HG03108 (cell line): ENCODE data around the gene ZBTB32.

ENCODE experiments used
- ATAC-seq: cut with Tn5 transposase; IDR thresholded peaks from one replicate; pipeline ENCODE4 v1.9.1; 2021; ENCODE audit warnings: moderate library complexity; ENCODE audit not compliant: unreplicated experiment

Gene ZBTB32

DNA sequence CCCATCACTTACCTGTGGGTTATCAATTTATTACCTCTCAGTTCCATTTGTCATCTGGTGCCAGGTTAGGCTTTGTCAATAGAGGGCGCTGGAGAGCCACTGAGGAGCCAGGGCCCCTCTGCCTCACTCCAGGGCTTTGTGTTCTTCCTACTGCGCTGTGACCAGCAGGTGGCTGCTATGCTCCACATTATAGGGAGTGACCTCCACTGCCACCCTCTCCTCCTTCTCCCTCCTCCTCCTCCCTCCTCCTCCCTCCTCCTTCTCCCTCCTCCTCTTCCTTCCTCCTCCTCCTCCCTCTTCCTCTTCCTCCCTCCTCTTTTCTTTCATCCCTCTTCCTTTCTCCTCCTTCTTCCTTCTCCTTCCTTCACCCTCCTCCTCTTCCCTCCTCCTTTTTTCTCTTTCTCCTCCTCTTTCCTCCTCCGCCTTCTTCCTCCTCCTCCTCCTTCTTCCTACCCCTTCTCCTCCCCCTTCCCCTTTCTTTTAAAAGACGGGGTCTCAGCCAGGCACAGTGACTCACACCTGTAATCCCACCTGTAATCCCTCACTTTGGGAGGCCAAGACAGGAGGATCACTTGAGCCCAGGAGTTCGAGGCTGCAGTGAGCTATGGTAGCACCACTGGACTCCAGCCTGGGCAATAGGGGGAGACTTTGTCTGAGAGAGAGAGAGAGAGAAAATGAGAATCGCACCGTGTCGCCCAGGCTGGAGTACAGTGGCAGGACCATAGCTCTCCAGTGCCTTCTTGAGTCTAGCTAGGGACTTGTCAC lies 10.3 kb upstream of the ZBTB32 start:
- ATAC-seq, result peak; percentile 62

DNA sequence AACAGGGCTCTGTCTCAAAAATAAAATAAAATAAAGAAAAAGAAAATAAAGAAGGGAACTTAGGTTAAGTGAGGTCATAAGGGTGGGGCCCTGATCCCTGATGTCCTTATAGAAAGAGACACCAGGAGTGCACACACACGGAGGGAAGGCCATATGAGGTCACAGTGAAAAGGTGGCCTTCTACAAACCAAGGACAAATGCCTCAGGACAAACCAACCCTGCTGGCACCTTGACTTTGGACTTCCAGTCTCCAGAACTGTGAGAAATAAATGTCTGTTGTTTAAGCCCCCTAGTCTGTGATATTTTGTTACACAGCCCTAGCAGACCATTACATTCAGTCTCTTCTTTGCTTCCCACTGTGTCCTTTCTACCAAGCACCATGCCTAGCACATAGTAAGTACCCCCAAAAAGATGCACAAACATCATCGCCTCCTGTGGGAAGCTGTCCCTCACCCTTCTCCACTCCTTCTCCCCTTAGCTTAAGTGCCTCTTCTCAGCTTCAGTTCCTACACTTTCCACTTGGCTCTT lies 8.4 kb upstream of the ZBTB32 start:
- ATAC-seq, result no peak

DNA sequence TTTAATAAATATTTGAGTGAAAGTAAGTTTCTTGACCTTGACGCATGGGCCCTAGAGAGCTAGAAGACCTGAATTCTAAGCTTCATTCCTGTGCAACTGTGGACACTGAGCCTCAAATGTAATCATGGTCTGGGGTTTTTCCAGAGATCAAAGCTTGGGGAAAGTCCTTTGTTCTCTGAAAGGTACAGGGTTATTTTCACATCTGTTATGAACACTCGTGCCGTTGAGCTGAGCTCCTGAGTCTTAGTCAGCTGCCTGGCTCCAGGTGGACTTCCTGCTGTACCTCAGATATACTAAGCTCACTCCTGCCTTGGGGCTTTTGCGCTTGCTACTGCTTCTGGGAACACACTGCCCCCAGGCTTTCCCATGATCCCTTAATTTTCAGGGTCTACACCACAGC lies 7.5 kb upstream of the ZBTB32 start:
- ATAC-seq, result peak; percentile 30

- peak; percentile 96 for ATAC-seq
These were observed 1.9 kb upstream of the ZBTB32 start for GRCh38 chr19:35702223-35703012.

DNA sequence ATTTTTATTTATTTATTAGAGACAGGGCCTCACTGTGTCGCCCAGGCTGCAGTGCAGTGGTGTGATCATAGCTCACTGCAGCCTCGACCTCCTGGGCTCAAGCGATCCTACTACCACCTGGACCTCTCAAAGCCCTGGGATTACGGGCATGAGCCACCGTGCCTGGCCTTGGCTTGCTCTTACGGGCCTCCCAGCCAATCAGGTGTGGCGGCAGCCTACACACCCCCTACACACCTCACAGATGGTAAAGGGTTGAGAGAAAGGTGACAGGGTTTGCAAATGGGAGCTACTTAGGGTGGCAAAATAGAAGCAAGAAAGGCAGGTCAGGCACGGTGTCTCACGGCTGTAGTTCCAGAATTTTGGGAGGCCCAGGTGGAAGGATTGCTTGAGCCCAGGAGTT lies 1.0 kb upstream of the ZBTB32 start:
- ATAC-seq, result no peak

GRCh38 chr19:35708391-35708790 lies 4.0 kb downstream of the ZBTB32 start:
- no peak for ATAC-seq

- no peak for ATAC-seq
These were observed 6.7 kb downstream of the ZBTB32 start for GRCh38 chr19:35710784-35711723.

- ATAC-seq, result peak; percentile 20
These were observed 8.5 kb downstream of the ZBTB32 start for GRCh38 chr19:35712567-35713505.

GRCh38 chr19:35713506-35713850 lies 9.1 kb downstream of the ZBTB32 start:
- ATAC-seq, result no peak

DNA sequence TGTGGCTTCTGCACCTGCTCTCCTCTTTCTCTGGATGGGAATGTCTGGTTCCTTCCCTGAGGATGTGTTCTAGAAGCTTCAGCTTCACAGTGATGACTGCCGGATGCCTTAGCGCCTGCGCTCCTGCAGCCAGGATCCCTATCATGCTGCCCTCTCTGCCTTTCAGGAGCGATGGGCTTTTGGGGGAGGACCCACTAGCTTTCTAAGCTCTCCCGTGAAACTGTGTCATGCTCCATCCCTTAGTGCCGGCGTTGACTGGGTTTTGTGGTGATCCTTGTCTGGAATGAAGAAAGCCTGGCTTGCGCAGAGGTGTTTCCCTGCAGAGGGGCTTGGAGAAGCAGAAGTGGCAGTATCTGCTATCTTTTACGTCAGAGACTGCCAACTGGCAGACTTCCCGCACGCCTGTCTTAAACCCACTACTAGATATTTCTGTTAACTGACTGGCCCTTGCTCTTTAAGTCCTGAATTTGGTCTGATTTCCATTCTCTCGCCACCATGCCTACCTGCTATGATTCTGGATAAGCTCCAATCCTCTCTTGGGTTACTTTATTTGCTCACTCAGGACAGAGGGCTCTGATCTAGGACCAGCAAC lies 9.6 kb downstream of the ZBTB32 start:
- ATAC-seq, result no peak

DNA sequence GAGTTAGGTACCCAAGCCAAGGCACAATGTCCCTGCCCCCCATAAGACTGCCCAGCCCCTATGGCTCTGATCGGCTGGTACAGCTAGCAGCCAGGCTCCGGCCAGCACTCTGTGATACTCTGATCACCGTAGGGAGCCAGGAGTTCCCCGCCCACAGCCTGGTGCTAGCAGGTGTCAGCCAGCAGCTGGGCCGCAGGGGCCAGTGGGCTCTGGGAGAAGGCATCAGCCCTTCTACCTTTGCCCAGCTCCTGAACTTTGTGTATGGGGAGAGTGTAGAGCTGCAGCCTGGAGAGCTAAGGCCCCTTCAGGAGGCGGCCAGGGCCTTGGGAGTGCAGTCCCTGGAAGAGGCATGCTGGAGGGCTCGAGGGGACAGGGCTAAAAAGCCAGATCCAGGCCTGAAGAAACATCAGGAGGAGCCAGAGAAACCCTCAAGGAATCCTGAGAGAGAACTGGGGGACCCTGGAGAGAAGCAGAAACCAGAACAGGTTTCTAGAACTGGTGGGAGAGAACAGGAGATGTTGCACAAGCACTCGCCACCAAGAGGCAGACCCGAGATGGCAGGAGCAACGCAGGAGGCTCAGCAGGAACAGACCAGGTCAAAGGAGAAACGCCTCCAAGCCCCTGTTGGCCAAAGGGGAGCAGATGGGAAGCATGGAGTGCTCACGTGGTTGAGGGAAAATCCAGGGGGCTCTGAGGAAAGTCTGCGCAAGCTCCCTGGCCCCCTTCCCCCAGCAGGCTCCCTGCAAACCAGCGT lies 10.4 kb downstream of the ZBTB32 start:
- no peak for ATAC-seq

- no peak for ATAC-seq
These were observed 11.0 kb downstream of the ZBTB32 start for GRCh38 chr19:35715355-35715809.

- ATAC-seq, result no peak
These were observed 11.8 kb downstream of the ZBTB32 start for GRCh38 chr19:35715981-35716800.

DNA sequence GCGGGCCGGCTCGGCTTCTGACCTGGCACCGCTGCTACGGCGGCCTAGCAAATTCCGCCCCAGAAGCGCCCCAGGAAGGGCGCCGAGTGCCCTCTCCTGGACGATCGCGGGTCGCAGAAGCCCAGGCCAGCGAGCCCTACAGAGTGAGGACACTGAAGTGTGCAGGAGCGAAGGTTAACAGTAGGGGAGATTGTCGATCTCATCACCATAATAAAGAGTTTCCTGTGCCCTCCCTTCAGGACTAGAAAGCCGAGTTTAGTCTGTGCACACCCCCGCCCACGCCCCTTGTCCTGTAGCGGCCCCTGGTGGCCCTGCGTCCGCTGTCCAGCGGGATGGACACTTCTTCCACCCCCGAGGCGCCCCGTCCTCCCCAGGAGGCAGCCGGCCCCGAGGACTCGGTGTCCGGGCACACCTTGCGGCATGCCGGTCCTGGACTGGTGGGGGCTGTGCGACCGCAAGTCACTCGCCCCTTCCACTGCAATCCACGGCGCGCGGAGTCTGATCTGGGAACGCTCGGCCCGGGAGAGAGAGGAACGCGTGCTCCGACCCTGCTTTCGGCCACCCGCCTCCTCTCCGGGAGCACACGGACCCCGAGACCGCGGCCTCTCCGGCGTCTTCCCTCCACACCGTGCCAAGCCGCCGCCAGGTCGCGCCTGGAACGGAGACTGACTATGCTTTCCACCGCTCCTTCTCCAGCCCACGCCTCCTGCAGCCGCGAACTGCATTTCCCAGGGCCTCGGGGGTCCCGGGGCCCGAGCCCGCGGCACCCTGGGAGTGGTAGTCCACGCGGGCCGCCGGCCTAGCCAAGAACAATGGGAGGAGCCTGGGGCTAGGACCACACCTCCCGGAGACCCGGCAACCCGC lies 12.7 kb downstream of the ZBTB32 start:
- ATAC-seq, result peak; percentile 48

DNA sequence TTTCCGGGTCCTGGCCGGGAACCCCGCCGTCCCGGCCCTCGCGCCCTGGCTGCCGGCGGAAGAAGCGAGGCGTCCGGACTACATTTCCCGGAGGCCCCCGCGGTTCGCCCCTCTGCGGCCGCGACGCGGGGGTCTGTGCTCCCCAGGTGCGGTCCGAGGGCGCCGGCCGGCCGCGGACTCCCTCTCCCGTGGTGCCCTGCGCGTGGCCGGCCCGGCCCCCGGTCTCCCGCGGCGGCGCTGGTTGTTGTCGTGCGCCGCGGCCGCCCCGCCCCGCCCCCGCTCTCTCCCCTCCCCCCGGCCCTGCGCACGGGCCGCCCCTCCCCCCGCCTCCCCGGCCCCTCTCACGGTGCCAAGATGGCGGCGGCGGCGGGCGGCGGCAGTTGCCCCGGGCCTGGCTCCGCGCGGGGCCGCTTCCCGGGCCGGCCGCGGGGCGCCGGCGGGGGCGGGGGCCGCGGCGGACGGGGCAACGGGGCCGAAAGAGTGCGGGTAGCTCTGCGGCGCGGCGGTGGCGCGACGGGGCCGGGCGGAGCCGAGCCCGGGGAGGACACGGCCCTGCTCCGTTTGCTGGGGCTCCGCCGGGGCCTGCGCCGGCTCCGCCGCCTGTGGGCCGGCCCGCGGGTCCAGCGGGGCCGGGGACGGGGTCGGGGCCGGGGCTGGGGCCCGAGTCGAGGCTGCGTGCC lies 13.4 kb downstream of the ZBTB32 start, which contains the start of gene KMT2B:
Gene KMT2B (plus strand): TSS at position 339 of the 680 bp plus-strand sequence. CDS start 16 bp downstream, at position 355.
- peak; percentile 37 for ATAC-seq

GRCh38 chr19:35718345-35719041 lies 14.1 kb downstream of the ZBTB32 start:
- ATAC-seq, result no peak
